A172 (cell line): ENCODE measurements around the gene HNF4A. TPM values are rescaled to one million over a fixed set of nuclear protein-coding genes. Genes with fewer than 3 reads are reported as not detected.
"Not testable (repeated sequence)": the region's sequence is repeated elsewhere in the genome, so short reads cannot be mapped to it uniquely, and the experiment has no call there.

Experiments used
- DNase-seq: peaks from one replicate; pipeline ENCODE4 v3.0.0-alpha.2; 2015; ENCODE audit warnings: low spot score
- total RNA-seq: library from RNA; depleted of rRNA; stranded (reverse); fragments of >200 nt; shearing (Covaris generic); gene quantifications from 2 replicates; pipeline ENCODE4 v1.2.3, GENCODE V29; 2014; rRNA removed

The HNF4A gene
- total RNA-seq = not detected in 2 replicates

DNA sequence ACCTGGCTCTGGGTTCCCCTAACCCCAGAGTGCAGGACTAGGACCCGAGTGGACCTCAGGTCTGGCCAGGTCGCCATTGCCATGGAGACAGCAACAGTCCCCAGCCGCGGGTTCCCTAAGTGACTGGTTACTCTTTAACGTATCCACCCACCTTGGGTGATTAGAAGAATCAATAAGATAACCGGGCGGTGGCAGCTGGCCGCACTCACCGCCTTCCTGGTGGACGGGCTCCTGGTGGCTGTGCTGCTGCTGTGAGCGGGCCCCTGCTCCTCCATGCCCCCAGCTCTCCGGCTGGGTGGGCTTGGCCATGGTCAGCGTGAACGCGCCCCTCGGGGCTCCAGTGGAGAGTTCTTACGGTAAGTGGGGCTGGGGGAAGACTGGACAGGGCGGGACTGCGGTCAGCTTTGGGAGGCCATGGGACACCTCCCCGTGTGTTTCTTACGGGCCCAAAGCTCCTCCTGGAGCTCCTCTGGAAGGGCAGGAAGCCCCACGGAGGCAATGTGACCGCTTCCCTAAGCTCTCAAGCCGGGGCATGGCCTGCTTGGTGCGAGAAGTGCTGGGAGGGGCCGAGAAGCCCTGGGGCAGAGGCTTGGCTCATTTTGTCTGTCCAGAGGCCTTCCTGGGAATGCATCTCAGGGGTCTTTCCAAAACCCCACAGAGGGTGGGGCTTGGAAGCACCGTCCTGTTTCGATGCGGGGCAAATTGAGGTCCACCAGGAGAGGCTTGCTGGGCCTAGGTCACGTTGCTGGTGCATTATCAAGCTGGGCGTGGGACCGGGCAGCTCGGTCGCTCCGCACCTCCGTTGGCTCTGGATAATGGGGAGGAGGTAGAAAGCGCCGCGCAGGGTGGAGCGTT lies at the start of gene HNF4A:
Gene HNF4A, plus strand, starts transcription at position 202 of the 855 bp plus-strand sequence. Its CDS starts 106 bp downstream, at position 308.
- DNase-seq = no peak

DNA sequence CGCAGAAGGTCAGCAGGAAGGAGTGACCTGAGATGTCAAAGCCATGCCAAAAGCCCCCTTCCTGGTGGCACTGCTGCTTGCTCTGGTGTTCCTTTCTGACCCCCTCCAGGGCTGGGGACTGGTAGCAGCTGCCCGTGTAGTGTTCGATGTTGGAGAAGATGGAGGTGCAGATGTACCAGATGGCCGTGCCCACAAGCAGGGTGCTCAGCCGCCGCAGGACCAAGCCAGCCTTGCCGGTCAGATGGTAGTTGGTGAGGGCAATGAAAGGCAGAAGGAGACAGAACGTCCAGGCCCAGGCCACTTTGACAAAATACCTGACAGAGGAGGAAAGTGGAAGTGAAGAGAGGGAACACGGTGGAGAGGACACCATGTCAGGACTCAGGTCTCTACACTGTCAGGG lies 48.6 kb upstream of the HNF4A start:
- no peak for DNase-seq

DNA sequence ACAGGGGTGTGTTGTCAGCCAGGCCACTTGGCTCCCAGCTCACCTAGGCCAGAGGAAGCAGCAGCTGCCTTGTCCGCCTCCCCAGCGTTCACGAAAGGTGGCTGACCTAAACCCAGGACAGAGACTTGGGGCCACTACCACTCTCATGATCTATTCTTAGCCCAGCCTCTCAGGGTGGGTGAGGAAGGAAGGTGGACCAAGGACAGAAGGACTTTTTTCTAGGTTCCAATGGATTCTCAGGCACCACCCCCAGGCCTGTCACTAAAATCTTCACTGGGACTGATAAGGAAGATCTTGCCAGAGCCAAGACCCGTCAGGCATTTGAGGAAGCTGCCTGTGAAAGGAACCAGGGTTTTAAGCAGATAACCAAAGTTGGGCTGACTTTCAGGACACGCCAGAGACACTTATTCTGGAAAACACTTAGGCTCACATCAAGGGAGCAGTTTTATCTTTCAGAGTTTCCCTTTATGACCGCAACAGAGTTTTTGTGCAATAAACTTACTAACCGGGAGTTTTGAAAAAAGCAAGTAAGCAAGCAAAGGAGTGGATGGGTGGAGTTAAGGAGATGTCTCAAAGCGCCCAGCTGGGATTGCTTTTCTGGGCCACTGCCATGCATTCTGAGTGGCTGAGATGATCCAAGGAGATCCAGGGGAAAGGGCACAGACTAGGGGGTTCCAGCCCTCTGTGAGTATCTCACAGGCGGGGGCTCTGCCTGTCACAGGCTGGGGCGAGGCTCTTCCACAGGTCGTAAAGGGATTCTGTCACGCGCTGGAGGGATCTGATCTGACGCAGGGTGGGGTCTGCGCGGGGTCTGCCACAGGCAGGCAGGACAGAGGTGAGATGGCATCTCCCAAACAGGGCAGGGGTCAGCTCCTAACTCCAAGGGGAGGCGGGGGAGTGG lies 45.5 kb upstream of the HNF4A start:
- DNase-seq = peak; percentile 28

DNA sequence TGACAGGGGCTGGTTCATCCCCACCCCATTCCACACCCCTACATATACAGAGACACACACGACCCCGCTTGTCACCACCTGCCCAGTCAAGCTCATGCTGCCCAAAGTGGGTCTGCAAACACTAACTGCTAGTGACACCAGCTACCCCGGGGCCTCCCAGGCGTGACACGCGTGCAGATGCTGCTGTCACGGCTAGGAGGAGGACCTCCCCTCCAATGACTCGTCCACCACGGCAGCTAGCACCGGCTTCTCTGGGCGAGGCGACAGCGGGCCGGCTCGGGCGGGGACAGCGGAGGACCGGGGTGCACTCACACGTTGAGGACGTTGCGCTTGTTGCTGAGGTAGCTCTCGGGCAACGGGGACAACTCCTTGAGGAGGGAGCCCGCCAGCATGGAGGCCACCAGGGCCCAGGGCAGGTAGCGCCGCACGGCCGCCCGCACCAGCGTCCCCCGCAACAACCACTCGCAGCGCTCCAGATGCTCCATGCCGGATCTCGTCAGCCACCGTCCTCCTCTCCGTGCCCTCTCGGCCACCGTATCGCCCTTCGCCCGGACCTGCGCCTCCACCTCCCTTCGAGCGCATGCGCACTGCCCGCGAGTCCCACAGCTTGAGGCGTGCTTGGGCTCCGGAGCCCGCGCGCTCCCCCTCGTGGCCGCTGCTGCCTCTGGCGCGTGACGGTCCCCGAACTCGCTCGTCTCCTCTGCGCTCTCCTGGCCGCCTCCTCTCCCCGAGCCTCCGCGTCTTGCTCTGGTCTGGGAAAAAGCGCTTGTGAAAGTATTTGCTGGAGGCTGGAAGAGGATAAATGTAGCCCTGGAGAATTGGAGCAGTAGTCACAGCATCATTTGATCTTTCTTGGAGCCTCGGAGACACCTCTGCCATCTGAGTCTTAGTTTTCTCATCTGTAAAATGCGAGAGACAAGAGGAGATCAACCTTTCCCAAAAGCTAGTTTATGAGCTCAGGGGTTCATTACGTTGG lies 44.5 kb upstream of the HNF4A start, which contains the start of gene FITM2:
Gene FITM2, minus strand, starts transcription at position 539 of the 976 bp plus-strand sequence. Its CDS starts 54 bp downstream, at position 485.
- peak; percentile 92 for DNase-seq

DNA sequence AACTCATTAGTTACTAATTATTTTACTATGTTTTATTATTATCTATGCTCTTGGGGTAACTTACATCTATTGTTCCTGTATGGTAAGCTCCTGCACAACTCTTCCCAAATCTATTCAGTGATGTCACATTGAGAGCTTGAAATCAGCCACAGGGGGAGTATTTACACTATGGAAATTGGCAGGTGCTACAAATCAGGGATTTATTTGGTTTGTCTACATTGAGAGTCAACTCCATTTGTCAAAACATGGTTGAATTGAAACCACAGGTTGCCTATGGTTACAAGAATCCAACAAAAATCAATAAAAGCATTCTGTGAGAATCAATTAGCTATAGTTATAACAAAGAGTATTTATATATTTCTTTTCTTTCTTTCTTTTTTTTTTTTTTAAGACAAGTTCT lies 40.6 kb upstream of the HNF4A start:
- no peak for DNase-seq

DNA sequence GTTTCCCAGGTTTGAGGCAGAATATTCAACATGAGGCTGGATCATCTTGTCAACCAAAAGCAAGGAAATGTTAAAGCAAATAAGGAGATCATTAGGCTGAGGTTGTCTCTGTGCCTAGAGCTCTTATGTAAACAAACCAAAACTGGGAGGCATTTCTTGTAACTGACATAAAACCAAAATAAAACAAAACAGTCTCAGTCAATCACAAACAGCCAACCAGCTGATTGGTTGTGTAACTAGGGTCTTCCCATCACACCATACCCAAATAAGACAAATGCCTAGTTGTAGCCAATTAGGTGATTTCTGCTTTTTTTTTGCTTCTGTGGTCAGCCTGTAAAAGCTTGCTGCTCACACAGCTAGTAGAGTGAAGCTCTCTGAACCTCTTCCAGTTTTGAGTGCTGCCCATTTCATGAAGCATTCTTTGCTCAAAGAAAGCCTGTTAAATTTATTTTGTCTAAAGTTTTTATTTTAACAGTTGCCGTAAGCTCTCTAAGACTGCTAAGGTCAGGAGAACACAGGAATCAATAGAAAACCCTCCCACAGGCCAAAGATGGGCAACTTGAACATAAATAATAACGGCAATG lies 35.6 kb upstream of the HNF4A start:
- no peak for DNase-seq

DNA sequence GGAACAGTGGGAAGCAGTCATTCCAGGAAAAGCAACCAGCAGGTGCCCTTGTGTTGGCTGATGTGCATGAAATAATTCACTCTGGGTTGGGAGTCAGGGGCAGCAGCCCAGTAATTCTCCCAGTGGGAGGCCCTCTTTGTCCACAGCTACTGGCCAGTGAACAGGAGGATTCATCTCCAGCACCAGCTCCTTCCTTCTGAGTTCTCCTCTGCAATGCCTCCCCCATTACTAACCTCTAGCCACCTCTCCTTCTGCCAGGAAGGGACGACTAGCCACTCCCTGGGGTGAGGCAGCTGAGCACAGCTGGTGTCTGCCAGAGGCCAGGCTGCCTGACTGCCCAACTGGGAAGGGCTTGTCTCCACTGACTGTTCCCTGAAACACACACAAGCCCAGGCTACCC lies 31.2 kb upstream of the HNF4A start:
- DNase-seq = peak; percentile 48

DNA sequence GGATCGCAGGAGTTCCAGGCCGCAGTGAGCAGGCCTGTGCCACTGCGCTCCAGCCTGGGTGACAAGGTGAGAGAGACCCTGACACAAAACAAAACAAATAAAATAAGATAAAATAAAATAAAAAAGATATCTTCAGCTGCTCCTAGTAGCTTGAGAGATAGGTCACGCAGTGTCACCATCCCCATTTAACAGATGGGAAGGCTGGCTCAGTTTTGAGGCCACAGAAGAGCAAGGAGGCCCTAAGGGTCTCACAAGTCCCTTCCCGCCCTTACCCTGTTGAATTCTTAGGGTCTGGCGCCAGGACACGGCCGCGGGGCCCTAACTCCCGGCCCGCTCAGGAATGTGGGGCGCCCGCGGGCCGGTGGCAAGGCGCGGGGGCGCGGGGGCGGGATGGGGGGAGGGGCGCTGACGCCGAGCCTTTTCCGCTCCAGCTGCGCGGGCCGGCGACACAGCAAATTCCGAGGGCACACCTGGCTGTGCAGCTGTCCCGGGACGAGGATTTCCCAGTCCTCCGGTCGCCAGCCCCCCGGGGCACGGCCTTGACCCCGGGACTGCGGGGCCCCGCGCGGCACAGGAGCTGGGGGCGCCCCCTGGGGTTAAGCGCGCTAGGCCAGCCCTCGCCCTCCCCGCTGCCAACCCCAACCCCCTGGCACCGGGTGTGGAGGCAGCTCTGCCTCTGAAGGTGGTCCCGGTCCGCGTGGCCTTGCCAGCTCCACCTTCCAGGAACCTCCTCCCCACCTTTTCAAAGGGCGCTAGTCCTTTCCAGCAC lies 28.9 kb upstream of the HNF4A start:
- DNase-seq = no peak

DNA sequence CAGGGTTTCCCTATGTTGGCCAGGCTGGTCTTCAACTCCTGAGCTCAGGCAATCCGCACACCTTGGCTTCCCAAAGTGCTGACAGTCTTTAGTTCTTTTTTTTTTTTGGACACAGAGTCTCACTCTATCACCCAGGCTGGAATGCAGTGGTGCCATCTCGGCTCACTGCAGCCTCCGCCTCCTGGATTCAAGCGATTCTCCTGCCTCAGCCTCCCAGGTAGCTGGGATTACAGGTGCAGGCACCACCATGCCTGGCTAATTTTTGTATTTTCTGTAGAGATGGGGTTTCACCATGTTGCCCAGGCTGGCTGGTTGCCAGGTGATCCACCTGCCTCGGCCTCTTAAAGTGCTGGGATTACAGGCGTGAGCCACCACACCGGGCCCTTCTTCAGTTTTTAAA lies 27.8 kb upstream of the HNF4A start:
- DNase-seq = not testable (repeated sequence)

DNA sequence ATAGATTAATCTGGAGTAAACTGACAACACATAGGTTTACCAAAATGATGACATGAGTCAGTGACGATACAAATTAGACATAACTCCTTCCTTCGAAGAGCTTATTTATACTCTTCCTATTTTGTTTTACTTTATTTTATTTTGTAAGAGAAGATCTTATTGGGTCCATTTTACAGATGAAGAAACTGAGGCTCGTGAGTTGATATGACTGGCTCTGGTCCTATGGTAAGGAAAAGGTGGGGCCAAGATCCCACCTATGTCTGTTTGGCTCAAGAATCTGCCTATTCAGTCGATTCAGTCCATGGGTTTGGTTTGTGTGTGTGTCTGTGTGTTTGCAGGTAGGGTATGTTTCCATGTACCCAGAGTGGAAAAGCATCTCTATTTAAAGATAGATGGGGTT lies 27.1 kb upstream of the HNF4A start:
- no peak for DNase-seq

DNA sequence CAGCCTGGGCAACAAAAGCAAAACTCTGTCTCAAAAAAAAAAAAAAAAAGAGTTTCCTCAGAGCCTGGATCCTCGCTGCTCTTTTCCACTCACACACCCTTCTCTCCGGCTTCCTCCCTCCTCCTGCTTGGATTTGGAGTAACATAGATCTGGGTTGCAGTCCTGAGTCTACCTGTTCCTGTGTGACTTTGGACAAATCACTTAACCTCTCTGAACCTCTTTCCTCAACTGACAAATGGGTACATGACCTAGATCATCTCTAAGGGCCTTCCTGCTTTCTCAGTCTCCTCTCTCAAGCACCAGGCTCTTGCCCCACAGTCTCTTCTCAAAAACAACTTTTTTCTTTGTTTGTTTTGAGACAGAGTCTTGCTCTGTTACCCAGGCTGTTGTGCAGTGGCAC lies 24.3 kb upstream of the HNF4A start:
- DNase-seq = no peak

DNA sequence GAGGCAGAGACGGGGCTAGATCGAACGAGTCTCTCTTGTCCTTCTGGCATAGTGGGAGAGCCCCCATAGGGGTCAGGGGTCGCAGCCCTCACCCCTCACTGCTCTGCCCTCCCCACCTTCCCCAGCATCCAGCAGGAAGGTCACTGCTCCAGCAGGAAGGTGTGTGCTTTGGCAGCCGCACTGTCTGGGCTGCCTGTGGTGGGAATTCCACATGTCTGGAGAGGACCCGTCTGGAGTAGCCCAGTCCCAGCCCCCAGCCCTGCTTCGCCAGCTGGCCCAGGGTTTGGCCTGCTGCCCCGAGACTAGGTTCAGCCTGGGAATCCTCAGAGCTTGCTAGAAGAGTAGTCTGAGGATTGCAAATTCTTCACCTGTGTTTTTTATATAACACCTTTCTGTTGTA lies 21.2 kb upstream of the HNF4A start:
- DNase-seq = no peak

DNA sequence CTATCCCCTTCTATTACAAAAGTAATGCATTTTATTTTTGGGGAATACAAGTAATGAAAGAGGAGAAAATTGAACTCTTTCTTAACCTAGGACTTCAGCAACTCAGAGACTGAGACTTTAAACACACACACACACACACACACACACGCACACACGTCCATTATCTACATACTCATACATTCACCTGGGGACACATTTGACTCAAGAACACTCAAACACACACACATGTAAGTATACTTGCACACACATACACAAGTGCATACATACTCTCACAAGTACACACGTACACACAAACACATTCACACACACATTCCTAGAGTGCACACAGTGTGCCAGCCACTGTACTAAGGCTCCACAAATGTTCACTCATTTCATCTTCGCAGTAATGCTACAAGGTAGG lies 20.8 kb upstream of the HNF4A start:
- no peak for DNase-seq

DNA sequence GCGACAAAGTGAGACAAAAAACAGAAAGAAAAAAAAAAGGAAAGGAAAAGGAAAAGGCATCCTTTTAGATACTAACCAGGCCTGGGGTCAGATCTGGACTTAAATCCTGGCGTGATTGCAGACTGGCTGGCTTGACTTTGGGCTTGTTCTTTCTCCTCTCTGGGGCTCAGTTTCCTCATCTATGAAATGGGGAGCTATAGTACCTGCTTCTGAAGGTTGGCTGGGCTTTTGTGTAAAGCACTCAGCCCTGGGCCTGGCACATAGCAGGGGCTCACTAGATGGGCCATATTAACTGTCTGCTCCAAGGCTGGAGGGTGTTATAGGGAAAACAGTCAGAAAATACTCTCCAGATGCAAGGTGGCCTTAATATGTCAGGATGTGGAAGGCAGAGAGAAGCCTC lies 19.8 kb upstream of the HNF4A start:
- DNase-seq = no peak

DNA sequence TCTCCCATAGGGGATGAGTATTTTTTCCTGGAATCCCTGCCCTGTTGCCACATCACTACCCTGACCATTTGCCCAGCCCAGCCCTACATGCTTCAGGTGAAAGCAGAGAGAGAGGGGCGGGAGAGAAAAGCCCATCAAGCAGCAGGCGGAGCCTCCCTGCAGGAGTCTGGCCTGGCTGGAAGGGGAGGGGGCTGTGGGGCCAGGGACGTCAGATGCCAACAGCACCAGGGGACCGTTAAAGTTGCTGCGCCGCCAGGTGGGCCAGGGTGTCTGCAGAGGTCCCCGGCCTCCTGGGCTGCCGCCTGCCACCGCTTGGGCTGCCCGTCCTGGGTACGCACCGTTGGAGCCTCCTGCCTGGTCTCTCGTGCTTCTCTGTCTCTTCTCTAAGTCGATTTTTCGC lies 19.4 kb upstream of the HNF4A start:
- no peak for DNase-seq

DNA sequence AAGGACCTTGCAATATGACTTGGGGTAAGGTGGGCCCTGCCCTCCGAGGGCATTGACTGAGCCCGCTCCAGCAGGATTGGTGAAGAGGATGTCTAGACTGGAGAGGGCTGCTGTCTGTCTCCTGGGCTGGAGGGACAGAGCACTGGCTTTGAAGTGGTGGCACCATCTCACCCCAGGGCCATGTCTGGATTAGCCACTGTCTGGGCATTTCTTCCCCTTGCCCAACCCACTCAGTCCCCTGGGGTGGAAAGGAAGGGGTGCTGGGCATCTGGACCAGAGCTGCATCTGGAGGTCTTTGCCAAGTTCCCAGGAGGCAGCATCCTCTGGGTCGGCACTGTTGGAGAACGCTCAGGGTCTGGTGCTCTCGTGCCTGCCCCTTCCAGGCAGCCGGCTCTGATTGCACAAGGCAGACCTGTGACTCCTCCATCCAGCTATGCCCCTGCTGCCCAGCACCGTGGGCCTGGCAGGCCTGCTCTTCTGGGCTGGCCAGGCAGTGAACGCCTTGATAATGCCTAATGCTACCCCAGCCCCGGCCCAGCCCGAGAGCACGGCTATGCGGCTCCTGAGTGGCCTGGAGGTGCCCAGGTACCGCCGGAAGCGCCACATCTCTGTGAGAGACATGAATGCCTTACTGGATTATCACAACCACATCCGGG lies 18.6 kb upstream of the HNF4A start, which contains the start of gene R3HDML:
Gene R3HDML, plus strand, starts transcription at position 319 of the 656 bp plus-strand sequence. Its CDS starts 115 bp downstream, at position 434.
- DNase-seq = no peak

DNA sequence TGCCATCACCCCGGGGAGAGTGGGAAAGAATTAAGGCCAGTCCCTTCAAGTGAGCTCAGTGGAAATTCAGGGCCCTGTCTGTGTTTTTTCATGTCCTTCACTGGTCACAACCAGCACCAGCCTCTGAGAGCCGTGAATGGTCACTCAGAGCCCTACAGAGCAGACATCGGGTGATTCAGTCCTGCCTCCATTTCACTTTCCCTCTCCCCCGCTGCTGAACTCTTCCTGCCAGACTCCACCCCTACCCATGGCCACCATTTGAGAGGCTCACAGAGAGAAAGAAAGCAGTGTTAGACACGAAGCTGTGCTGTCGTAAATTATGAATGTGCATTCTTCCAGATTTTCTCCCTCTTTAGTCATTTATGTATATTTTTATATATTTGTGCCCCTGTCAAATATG lies 13.3 kb upstream of the HNF4A start:
- DNase-seq = peak; percentile 44

DNA sequence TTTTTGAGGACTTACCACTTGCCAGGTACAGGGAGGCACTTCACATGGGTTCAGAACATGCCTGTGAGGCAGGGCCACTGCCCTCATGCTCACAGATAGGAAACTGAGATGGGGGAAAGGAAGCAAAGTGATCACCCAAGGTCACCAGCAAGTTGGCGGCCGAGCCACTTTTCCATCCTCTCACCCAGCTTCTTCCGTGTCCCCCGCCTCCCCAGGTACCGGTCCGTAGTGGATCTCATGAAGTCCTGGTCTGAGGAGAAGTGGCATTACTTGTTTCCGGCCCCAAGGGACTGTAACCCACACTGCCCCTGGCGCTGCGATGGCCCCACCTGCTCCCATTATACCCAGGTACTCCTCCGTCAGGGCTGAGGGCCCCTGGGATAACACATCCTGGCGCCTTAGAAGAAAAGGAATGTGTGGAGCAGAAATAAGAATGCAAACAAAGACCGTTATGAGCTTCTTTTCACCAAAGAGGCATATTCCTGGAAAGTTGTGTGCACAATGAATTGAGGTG lies 12.3 kb upstream of the HNF4A start:
- no peak for DNase-seq

DNA sequence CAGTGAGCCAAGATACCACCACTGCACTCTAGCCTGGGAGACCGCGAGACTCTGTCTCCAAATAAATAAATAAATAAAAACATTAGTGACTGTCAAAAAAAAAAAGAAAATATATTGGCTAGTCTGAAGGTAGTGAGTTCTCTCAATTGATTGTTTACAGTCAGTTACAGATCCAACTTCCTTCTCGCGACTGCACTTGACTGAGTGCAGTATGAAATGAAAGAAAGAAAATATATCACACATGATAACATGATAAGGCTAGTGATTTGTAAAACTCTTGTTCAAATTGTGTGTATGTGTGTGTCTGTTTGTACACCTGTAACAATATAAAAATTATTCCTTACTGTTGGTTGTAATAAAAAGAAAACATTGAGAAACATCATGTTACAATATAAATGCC lies 10.8 kb upstream of the HNF4A start:
- no peak for DNase-seq
